ENCODE results near the gene CARS1.

CARS1 gene

GRCh38 chr11:3014057-3014938, 42.9 kb downstream of the CARS1 start:
- peak; percentile 62 for DNase-seq (ENCODE audit: low read depth)

GRCh38 chr11:3011891-3012885, 45.0 kb downstream of the CARS1 start:
- DNase-seq (ENCODE audit: low read depth), result no peak
- no peak overlapping the region for H3K4me3 ChIP-seq (ENCODE audit: low read depth, low read length)
- TF ChIP-seq CTCF (IDR thresholded peaks at IDR 0.05; ENCODE audit: insufficient read depth, low read depth, low read length, missing control alignments), result no peak

More at GRCh38 chr11:3014057-3014938, 42.9 kb downstream of the CARS1 start:
- TF ChIP-seq CTCF (IDR thresholded peaks at IDR 0.05; ENCODE audit: insufficient read depth, low read depth, low read length, missing control alignments), result no peak
- H3K4me3 ChIP-seq (ENCODE audit: low read depth, low read length), result no peak overlapping the region

GRCh38 chr11:3010521-3011275, 46.5 kb downstream of the CARS1 start:
- no peak for TF ChIP-seq CTCF (IDR thresholded peaks at IDR 0.05; ENCODE audit: insufficient read depth, low read depth, low read length, missing control alignments)
- no peak overlapping the region for H3K4me3 ChIP-seq (ENCODE audit: low read depth, low read length)
- DNase-seq (ENCODE audit: low read depth), result no peak

- no peak overlapping the region for H3K4me3 ChIP-seq (ENCODE audit: low read depth, low read length)
- TF ChIP-seq CTCF (IDR thresholded peaks at IDR 0.05; ENCODE audit: insufficient read depth, low read depth, low read length, missing control alignments), result no peak
- DNase-seq (ENCODE audit: low read depth), result no peak
Measured at GRCh38 chr11:3010004-3010403, 47.2 kb downstream of the CARS1 start.

- H3K4me3 ChIP-seq (ENCODE audit: low read depth, low read length), result no peak overlapping the region
- peak; percentile 52 for DNase-seq (ENCODE audit: low read depth)
- no peak for TF ChIP-seq CTCF (IDR thresholded peaks at IDR 0.05; ENCODE audit: insufficient read depth, low read depth, low read length, missing control alignments)
Measured at GRCh38 chr11:3009481-3009880, 47.7 kb downstream of the CARS1 start.

DNA sequence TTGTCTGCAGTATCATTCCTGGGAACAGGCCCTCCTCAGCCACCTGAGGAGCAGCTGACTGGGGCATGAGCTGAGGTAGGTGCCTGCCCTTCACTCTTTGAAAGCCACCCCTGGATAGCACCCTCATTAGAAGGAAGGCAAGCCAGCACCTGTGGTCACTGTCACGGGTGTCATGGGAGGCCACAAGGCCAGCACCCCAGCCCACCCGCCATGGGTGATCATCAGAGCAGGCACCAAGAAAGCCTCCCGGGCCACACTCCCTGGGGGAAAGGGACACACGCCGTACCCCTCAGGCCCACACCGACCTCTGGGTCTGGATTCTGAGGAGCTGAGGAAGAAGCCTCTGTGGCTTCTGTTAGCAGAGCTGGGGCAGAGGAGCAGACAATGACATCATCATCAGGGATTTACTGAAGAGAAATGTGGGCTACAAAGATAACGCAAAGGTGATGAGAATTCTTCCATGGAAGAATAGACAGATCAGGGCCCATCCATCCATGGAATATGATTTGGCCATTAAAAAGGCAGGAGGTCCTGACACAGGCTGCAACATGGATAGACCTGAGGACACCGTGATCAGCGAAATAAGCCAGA, 48.4 kb downstream of the CARS1 start:
- no peak for TF ChIP-seq CTCF (IDR thresholded peaks at IDR 0.05; ENCODE audit: insufficient read depth, low read depth, low read length, missing control alignments)
- no peak for DNase-seq (ENCODE audit: low read depth)
- H3K4me3 ChIP-seq (ENCODE audit: low read depth, low read length), result no peak overlapping the region

All from GM12865 (cell line).